Neutrophil (primary cell): Measurements from ENCODE around the gene TTC27.

ENCODE experiments used
- H3K27ac ChIP-seq: fragments of 200-600 bp; sonication (generic); 2 replicates; pipeline ENCODE4 v1.5.1; 2016; ENCODE audit warnings: mild to moderate bottlenecking, moderate library complexity
- H3K27me3 ChIP-seq: fragments of 200-600 bp; sonication (generic); 2 replicates; pipeline ENCODE4 v1.6.0; 2016; ENCODE audit warnings: mild to moderate bottlenecking
- H3K36me3 ChIP-seq: fragments of 200-600 bp; sonication (generic); 2 replicates; pipeline ENCODE4 v1.5.1; 2017
- H3K4me1 ChIP-seq, 2 experiments: fragments of 200-600 bp in 1 of 2; sonication (generic) in 1 of 2; 1 replicate in 1 of 2; 2 replicates in 1 of 2; pipeline versions ENCODE4 v1.5.1 to v1.6.1; 2013 to 2016; ENCODE audit warnings: low read depth in 1 of 2, low read length in 1 of 2, mild to moderate bottlenecking in 1 of 2, moderate library complexity in 1 of 2; ENCODE audit not compliant: control insufficient read depth in 1 of 2, insufficient read depth in 1 of 2
- H3K4me3 ChIP-seq, 2 experiments: fragments of 200-600 bp in 1 of 2; sonication (generic) in 1 of 2; 1 replicate in 1 of 2; 2 replicates in 1 of 2; pipeline ENCODE4 v1.5.1; 2013 to 2016; ENCODE audit warnings: low read depth in 1 of 2, low read length in 1 of 2, mild to moderate bottlenecking in 1 of 2, moderate library complexity in 1 of 2
- H3K9me3 ChIP-seq: fragments of 200-600 bp; sonication (generic); 2 replicates; pipeline ENCODE4 v1.5.1; 2016
- CTCF ChIP-seq: fragments of 200-600 bp; sonication (generic); IDR thresholded peaks from 2 replicates; pipeline ENCODE4 v1.5.1; 2016; ENCODE audit warnings: antibody characterized with exemption

Gene TTC27

DNA sequence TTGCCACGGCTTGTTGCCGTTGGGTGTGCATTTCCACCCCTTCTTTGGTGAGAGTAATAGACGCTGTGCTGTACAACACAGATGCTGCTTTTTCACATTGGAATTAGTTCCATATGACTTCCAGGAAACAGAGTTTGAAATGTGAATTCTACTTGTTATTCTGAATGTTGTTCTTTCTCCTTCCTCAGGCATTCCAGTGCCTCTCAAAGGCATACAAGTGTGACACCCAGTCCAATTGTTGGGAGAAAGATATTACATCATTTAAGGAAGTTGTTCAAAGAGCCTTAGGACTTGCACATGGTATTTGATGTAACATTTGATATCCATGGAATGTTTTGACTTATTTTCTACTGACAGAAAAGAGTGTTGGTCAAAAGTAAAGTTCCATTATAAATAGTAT is 184.5 kb downstream of the TTC27 start:
- Histone ChIP-seq H3K9me3 (no peaks in the 10 kb centered on the region), H3K27ac (no peak overlapping the region), H3K36me3 (no peaks in the 10 kb centered on the region), H3K4me1 (peaks cover 4 to 5% of the 10 kb centered on the region in 2 experiments), H3K27me3 (no peaks in the 10 kb centered on the region), H3K4me3 (no peak overlapping the region)
- no peak for TF ChIP-seq CTCF

DNA sequence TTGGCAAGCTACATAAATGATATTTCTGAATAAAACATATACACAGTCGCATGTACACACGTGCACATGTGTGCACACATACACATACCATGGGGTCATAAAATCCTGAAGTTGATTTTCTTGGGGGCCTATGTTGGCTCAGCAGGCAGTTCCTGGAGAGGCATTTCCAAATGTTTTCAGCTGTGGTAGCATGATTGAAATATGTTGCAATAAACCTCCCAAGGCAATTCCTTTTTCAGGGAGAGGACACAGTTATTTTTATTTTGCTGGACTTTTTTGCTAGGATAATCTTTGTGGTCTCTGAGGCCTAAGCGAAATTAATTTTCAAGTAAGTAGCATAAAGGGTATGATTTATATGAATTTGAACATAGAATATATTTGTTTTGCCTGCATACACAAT is 192.2 kb downstream of the TTC27 start:
- Histone ChIP-seq H3K27ac (no peak overlapping the region), H3K27me3 (no peaks in the 10 kb centered on the region), H3K4me1 (peaks cover 4 to 5% of the 10 kb centered on the region in 2 experiments), H3K9me3 (no peaks in the 10 kb centered on the region), H3K4me3 (no peak overlapping the region), H3K36me3 (no peaks in the 10 kb centered on the region)
- no peak for TF ChIP-seq CTCF

- Histone ChIP-seq H3K36me3 (no peaks in the 10 kb centered on the region), H3K4me1 (peaks cover 4 to 5% of the 10 kb centered on the region in 2 experiments), H3K27me3 (no peaks in the 10 kb centered on the region), H3K4me3 (no peak overlapping the region), H3K27ac (no peak overlapping the region), H3K9me3 (no peaks in the 10 kb centered on the region)
- TF ChIP-seq CTCF, result no peak
These were observed 192.9 kb downstream of the TTC27 start for GRCh38 chr2:32820701-32821100.

DNA sequence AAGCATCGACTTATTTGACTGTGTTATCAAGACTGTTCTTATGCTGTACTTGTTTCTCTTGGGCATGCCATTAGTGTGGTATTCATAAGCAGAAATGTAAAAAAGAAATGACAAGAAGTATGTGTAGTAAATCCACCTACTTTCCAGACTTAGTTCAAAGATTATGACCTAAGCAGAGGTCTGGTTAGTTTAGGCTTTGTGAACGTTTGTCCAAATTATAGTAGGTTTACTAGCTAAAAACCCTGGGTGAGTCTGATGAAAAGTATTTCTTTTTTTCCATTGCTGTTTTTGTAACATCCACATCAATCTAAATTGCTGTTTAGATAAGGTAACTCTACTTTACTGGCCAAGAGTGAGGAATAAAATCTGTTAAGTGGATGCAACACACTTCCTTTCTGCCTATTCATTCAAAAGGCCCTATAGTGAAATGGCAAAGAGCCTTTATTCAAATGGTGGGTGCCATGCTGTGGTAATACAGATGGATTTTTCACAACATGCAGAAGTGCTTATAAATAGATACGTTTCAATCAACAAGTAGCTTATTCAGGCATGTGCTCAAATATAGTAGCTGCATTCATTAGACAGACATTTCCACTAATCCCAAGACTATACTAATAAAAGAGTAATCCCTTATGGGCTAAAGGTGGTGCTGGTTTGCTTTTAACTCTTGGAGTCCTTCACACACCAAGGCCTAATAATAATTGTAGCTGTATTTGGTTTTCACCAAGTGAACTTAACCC is 196.4 kb downstream of the TTC27 start:
- H3K36me3 ChIP-seq, result no peaks in the 10 kb centered on the region
- no peak overlapping the region for H3K27ac ChIP-seq
- no peaks in the 10 kb centered on the region for H3K27me3 ChIP-seq
- no peaks in the 10 kb centered on the region for H3K4me1 ChIP-seq
- no peak overlapping the region for H3K4me3 ChIP-seq
- H3K9me3 ChIP-seq, result no peaks in the 10 kb centered on the region
- TF ChIP-seq CTCF, result no peak

DNA sequence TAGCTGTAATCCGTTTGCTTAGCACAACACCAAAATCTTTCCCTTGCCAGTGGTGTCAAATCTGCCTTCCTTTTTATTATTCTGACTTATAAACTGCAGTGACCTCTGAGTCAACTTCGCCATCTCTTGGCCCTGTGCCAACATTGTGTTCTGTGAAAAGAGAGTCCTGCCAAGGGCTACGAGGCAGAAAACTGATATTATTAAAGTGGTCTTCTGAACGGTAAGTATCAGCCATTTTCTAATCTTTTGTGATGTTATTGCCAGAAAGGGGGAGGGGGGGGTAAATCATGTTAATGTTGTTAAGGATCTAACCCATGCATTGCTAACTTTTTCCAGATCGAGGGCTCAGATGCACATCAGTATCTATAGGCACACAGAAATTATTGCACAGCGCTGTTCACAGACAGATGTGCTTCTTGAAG is 197.5 kb downstream of the TTC27 start:
- H3K4me1 ChIP-seq, result no peaks in the 10 kb centered on the region
- H3K9me3 ChIP-seq, result no peaks in the 10 kb centered on the region
- H3K4me3 ChIP-seq, result no peak overlapping the region
- H3K27ac ChIP-seq, result no peak overlapping the region
- H3K36me3 ChIP-seq, result no peaks in the 10 kb centered on the region
- TF ChIP-seq CTCF, result no peak
- no peaks in the 10 kb centered on the region for H3K27me3 ChIP-seq
